Measurements from ENCODE around the gene POLD2.

GRCh38 chr7:44104860-44105771 is 18.2 kb downstream of the POLD2 start:
- TF ChIP-seq, protein P1, sequence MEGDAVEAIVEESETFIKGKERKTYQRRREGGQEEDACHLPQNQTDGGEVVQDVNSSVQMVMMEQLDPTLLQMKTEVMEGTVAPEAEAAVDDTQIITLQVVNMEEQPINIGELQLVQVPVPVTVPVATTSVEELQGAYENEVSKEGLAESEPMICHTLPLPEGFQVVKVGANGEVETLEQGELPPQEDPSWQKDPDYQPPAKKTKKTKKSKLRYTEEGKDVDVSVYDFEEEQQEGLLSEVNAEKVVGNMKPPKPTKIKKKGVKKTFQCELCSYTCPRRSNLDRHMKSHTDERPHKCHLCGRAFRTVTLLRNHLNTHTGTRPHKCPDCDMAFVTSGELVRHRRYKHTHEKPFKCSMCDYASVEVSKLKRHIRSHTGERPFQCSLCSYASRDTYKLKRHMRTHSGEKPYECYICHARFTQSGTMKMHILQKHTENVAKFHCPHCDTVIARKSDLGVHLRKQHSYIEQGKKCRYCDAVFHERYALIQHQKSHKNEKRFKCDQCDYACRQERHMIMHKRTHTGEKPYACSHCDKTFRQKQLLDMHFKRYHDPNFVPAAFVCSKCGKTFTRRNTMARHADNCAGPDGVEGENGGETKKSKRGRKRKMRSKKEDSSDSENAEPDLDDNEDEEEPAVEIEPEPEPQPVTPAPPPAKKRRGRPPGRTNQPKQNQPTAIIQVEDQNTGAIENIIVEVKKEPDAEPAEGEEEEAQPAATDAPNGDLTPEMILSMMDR (IDR thresholded peaks at IDR 0.05; ENCODE audit: poor library complexity, severe bottlenecking), result no peak
- TF ChIP-seq POLR2AphosphoS5 (IDR thresholded peaks at IDR 0.05) (no peak), EZH2 (IDR thresholded peaks at IDR 0.05; ENCODE audit: borderline replicate concordance, insufficient read depth, low read length, poor library complexity, severe bottlenecking) (no peak), TAF1 (IDR thresholded peaks at IDR 0.05; ENCODE audit: low read depth) (no peak)
